DOHH2 (cell line): ENCODE results near the gene THRB.

Source experiments
- H3F3A ChIP-seq: fragments of 200-600 bp; sonication (generic), shearing (Covaris generic); 2 replicates; pipeline ENCODE4 v1.6.0; 2016; ENCODE audit warnings: antibody characterized with exemption, mild to moderate bottlenecking; ENCODE audit not compliant: control insufficient read depth, insufficient read depth
- H3K27ac ChIP-seq: fragments of 200-600 bp; sonication (generic); 2 replicates; pipeline ENCODE4 v1.5.1; 2014; ENCODE audit warnings: low read depth, mild to moderate bottlenecking, low read length, moderate library complexity
- H3K27me3 ChIP-seq: fragments of 200-600 bp; sonication (generic); 2 replicates; pipeline ENCODE4 v1.6.1; 2014; ENCODE audit warnings: mild to moderate bottlenecking, low read length, mixed read lengths; ENCODE audit not compliant: control insufficient read depth
- H3K36me3 ChIP-seq: fragments of 200-600 bp; sonication (generic); 2 replicates; pipeline ENCODE4 v1.6.1; 2014; ENCODE audit warnings: mild to moderate bottlenecking, low read length, moderate library complexity, mixed read lengths; ENCODE audit not compliant: control insufficient read depth
- H3K4me1 ChIP-seq: fragments of 200-600 bp; sonication (generic); 2 replicates; pipeline ENCODE4 v1.6.1; 2014; ENCODE audit warnings: mild to moderate bottlenecking, low read length, mixed read lengths; ENCODE audit not compliant: control insufficient read depth
- H3K4me2 ChIP-seq: fragments of 200-600 bp; sonication (generic); 2 replicates; pipeline ENCODE4 v1.6.0; 2014; ENCODE audit warnings: mild to moderate bottlenecking, low read length, moderate library complexity
- H3K4me3 ChIP-seq: fragments of 200-600 bp; sonication (generic); 2 replicates; pipeline ENCODE4 v1.5.1; 2014; ENCODE audit warnings: mild to moderate bottlenecking, low read length, mixed read lengths
- H3K79me2 ChIP-seq: fragments of 200-600 bp; sonication (generic); 2 replicates; pipeline ENCODE4 v1.6.1; 2014; ENCODE audit warnings: mild to moderate bottlenecking, low read length, mixed read lengths; ENCODE audit not compliant: control insufficient read depth
- H3K9me2 ChIP-seq: fragments of 200-600 bp; sonication (generic); replicated peaks from 2 replicates; pipeline ENCODE4 v1.6.1; 2014; ENCODE audit warnings: mild to moderate bottlenecking, low read length, mixed read lengths; ENCODE audit not compliant: control insufficient read depth
- H3K9me3 ChIP-seq: fragments of 200-600 bp; sonication (generic); 2 replicates; pipeline ENCODE4 v1.6.1; 2014; ENCODE audit warnings: antibody characterized with exemption, low read length, mixed read lengths; ENCODE audit not compliant: control insufficient read depth, insufficient read depth
- H4K20me1 ChIP-seq: fragments of 200-600 bp; sonication (generic); 2 replicates; pipeline ENCODE4 v1.6.0; 2014; ENCODE audit warnings: low read depth, mild to moderate bottlenecking, antibody characterized with exemption, low read length, moderate library complexity; ENCODE audit not compliant: control insufficient read depth, insufficient read depth
- EZH2phosphoT487 ChIP-seq: fragments of 200-600 bp; sonication (generic); IDR thresholded peaks from 2 replicates; pipeline ENCODE4 v1.6.1; 2017; ENCODE audit warnings: borderline replicate concordance, mild to moderate bottlenecking, antibody characterized with exemption, low read length, moderate library complexity, mixed read lengths
- TF ChIP-seq, protein P1 (sequence below): fragments of 200-600 bp; sonication (generic); IDR thresholded peaks from one replicate; pipeline ENCODE4 v1.5.1; 2014; ENCODE audit warnings: antibody characterized with exemption, mild to moderate bottlenecking, low read depth, low read length; ENCODE audit not compliant: poor library complexity, severe bottlenecking

THRB gene

DNA sequence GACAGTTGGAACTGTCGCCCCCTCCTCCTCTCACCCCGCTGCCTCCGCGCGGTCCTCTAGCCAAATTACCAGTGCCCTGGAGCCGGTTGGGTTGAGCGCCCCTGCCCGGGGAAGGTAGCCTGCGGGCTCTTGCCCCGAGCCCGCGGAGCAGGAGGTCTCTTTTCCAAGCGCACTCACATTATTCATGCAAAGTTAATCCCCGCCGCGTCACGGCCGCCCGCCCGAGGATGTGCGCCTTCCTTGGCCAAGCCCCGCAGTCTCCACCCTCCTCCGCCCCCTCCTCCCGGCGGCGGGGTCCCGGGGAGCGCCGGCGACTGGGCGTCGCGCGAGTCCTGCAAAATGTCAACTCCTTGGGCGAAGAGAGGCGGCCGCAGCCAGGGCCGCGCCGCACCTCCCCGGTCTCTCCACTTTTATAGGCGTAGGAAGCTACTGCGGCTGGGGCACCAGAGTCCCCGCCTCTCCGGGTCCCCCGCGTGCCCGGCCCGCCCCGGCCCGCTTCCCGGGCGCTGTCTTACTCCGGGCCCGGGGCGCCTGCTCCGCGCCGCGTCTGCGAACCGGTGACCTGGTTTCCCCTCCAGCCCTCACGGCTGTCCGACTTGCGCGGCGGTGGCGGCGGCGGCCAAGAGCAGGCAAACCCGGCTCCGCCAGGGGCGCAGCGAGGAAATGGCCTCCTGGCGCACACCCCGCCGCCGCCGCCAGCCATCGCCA, at the start of gene THRB:
Gene THRB (minus strand): TSS at position 233 of the 708 bp plus-strand sequence.
- TF ChIP-seq EZH2phosphoT487, result no peak
- TF ChIP-seq, protein P1, sequence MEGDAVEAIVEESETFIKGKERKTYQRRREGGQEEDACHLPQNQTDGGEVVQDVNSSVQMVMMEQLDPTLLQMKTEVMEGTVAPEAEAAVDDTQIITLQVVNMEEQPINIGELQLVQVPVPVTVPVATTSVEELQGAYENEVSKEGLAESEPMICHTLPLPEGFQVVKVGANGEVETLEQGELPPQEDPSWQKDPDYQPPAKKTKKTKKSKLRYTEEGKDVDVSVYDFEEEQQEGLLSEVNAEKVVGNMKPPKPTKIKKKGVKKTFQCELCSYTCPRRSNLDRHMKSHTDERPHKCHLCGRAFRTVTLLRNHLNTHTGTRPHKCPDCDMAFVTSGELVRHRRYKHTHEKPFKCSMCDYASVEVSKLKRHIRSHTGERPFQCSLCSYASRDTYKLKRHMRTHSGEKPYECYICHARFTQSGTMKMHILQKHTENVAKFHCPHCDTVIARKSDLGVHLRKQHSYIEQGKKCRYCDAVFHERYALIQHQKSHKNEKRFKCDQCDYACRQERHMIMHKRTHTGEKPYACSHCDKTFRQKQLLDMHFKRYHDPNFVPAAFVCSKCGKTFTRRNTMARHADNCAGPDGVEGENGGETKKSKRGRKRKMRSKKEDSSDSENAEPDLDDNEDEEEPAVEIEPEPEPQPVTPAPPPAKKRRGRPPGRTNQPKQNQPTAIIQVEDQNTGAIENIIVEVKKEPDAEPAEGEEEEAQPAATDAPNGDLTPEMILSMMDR, result no peak
- Histone ChIP-seq H3K4me3 (no peak within 1 kb of the TSS), H4K20me1 (no peaks in the 10 kb centered on the region), H3K79me2 (no peaks in the 10 kb centered on the region), H3K4me2 (no peak within 1 kb of the TSS), H3K36me3 (no peaks in the 10 kb centered on the region), H3K9me3 (no peaks in the 10 kb centered on the region), H3K27ac (no peak within 1 kb of the TSS), H3F3A (no peaks in the 10 kb centered on the region), H3K27me3 (peaks cover 29% of the 10 kb centered on the region), H3K9me2 (no peaks in the 10 kb centered on the region), H3K4me1 (no peaks in the 10 kb centered on the region)

DNA sequence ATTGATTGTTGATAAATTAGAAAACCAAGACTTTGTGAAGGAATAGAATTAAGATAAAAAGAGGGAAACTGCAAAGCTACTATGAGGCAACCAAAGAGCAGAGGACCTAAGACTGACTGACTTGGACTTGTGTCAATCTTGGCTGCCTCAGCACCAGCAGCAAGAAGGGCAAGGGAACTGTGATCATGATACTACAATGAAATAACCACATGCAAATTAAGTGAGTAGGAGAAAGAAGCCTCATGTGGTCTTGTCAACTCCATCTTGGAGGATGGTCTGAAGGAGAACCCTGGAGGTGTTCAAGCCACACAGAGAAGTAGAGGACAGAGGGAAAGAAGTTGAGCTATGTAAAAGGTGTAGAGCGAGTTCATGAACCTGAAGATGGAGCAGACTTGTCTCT, 47.3 kb upstream of the THRB start:
- no peaks in the 10 kb centered on the region for H4K20me1 ChIP-seq
- no peak for TF ChIP-seq EZH2phosphoT487
- TF ChIP-seq, protein P1, result no peak

DNA sequence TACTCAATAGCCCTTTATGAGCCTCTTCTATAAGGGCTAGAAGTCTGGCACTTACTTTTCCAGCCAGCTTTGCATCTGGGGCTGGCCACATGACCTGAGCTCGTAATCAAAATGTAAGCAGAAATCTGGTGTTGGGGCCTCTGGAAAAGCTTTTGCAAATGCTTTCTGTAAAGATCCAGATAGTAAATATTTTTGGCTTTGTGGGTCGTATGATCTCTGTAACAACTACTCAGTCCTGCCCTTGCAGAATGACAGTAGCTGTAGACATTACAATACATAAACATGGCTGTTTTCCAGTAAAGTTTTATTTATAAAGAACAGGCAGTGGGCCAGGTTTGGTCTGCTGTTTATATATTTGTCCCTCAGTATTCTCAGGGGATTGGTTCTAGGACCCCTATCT, 46.2 kb upstream of the THRB start:
- Histone ChIP-seq H3K9me2 (no peaks in the 10 kb centered on the region), H3K27ac (no peak overlapping the region), H3K36me3 (no peaks in the 10 kb centered on the region), H3F3A (no peaks in the 10 kb centered on the region), H3K27me3 (no peaks in the 10 kb centered on the region), H3K4me1 (no peaks in the 10 kb centered on the region), H3K9me3 (no peaks in the 10 kb centered on the region), H3K4me2 (no peak overlapping the region), H3K4me3 (no peak overlapping the region), H3K79me2 (no peaks in the 10 kb centered on the region), H4K20me1 (no peaks in the 10 kb centered on the region)
- no peak for TF ChIP-seq EZH2phosphoT487
- TF ChIP-seq, protein P1, result no peak

More for the DNA sequence above, 47.3 kb upstream of the THRB start:
- no peaks in the 10 kb centered on the region for H3K79me2 ChIP-seq
- no peak overlapping the region for H3K4me2 ChIP-seq
- H3K27ac ChIP-seq, result no peak overlapping the region
- H3K9me2 ChIP-seq, result no peaks in the 10 kb centered on the region
- H3K4me3 ChIP-seq, result no peak overlapping the region
- H3K27me3 ChIP-seq, result no peaks in the 10 kb centered on the region
- no peaks in the 10 kb centered on the region for H3K9me3 ChIP-seq
- no peaks in the 10 kb centered on the region for H3K36me3 ChIP-seq
- no peaks in the 10 kb centered on the region for H3F3A ChIP-seq
- no peaks in the 10 kb centered on the region for H3K4me1 ChIP-seq
